Vagina (tissue), 2 donors: ENCODE measurements around the gene STAT5B. TPM values are rescaled to one million over a fixed set of nuclear protein-coding genes. Genes with fewer than 3 reads are reported as not detected.

ENCODE experiments used
- DNase-seq, 2 donors: peaks; one replicate each; pipeline ENCODE4 v3.0.0-alpha.2; 2017; ENCODE audit errors: extremely low spot score in 2 of 2
- H3K27ac ChIP-seq: fragments of 200-600 bp; sonication (generic); one replicate; pipeline ENCODE4 v1.5.1; 2019
- H3K27me3 ChIP-seq: fragments of 200-600 bp; sonication (generic); one replicate; pipeline ENCODE4 v1.5.1; 2019
- H3K36me3 ChIP-seq, 2 donors: fragments of 200-600 bp; sonication (generic); one replicate each; pipeline ENCODE4 v1.5.1; 2017 to 2019
- H3K4me1 ChIP-seq: fragments of 200-600 bp; sonication (generic); one replicate; pipeline ENCODE4 v1.5.1; 2019
- H3K4me3 ChIP-seq, 2 donors: fragments of 200-600 bp; sonication (generic); 1 replicate in 1 of 2; 2 replicates in 1 of 2; pipeline ENCODE4 v1.5.1; 2016 to 2019
- H3K9me3 ChIP-seq: fragments of 200-600 bp; sonication (generic); one replicate; pipeline ENCODE4 v1.5.1; 2019
- POLR2A ChIP-seq, 2 donors: fragments of 450-650 bp; IDR thresholded peaks; one replicate each; pipeline ENCODE4 v1.6.1; 2017; ENCODE audit warnings: antibody characterized with exemption in 2 of 2, mild to moderate bottlenecking in 2 of 2, moderate library complexity in 2 of 2
- POLR2AphosphoS5 ChIP-seq, 2 donors: sonication (generic); formaldehyde crosslinking; IDR thresholded peaks; one replicate each; pipeline ENCODE4 v1.9.0; 2017; ENCODE audit warnings: antibody characterized with exemption in 2 of 2, mild to moderate bottlenecking in 2 of 2, low read depth in 1 of 2; ENCODE audit not compliant: insufficient read depth in 1 of 2
- intact Hi-C: fragments of 100-400 bp; cut with DNase I; formaldehyde crosslinking; loops from one replicate; pipeline ENCODE4 v1.15.1; 2023
- total RNA-seq: library from RNA; depleted of rRNA; stranded (reverse); fragments of >200 nt; gene quantifications from one replicate; pipeline ENCODE4 v1.2.3, GENCODE V29; 2016
- TF ChIP-seq, protein P1 (sequence below), 3 experiments: fragments of 450-650 bp in 2 of 3; fragments of 200-600 bp in 1 of 3; sonication (generic) in 1 of 3; IDR thresholded peaks; one replicate each; pipeline ENCODE4 v1.5.1; 2017 to 2019; ENCODE audit warnings: antibody characterized with exemption in 3 of 3, mild to moderate bottlenecking in 2 of 3, moderate library complexity in 2 of 3

Gene STAT5B
- total RNA-seq, 1 donor from 2014 or later, result 74.6 TPM

DNA sequence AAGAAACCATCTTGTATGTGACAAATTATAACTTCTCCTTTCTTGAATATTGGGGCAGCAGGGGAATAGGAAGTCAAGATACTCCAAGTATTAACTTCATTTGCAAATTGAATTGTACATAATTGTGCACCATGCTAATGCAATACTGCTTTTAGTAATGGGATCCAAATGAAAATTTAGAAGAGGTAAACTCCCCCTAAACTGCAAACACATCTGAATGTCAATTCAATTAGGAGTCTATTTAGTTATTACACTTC lies 4.5 kb downstream of the STAT5B start:
- Histone ChIP-seq H3K27ac (peak overlapping the region; percentile 17), H3K4me3 (no peak overlapping the region), H3K27me3 (no peaks in the 10 kb centered on the region), H3K36me3 (no peaks in the 10 kb centered on the region), H3K4me1 (peaks cover 62% of the 10 kb centered on the region), H3K9me3 (no peaks in the 10 kb centered on the region)
- intact Hi-C loops, result no loop called here
- TF ChIP-seq POLR2A (IDR thresholded peaks at IDR 0.05) (no peak), POLR2AphosphoS5 (IDR thresholded peaks at IDR 0.05; ENCODE audit: insufficient read depth in 1 of 2, low read depth in 1 of 2) (no peak)
- TF ChIP-seq, protein P1, sequence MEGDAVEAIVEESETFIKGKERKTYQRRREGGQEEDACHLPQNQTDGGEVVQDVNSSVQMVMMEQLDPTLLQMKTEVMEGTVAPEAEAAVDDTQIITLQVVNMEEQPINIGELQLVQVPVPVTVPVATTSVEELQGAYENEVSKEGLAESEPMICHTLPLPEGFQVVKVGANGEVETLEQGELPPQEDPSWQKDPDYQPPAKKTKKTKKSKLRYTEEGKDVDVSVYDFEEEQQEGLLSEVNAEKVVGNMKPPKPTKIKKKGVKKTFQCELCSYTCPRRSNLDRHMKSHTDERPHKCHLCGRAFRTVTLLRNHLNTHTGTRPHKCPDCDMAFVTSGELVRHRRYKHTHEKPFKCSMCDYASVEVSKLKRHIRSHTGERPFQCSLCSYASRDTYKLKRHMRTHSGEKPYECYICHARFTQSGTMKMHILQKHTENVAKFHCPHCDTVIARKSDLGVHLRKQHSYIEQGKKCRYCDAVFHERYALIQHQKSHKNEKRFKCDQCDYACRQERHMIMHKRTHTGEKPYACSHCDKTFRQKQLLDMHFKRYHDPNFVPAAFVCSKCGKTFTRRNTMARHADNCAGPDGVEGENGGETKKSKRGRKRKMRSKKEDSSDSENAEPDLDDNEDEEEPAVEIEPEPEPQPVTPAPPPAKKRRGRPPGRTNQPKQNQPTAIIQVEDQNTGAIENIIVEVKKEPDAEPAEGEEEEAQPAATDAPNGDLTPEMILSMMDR (IDR thresholded peaks at IDR 0.05), result no peak
- no peak for DNase-seq

DNA sequence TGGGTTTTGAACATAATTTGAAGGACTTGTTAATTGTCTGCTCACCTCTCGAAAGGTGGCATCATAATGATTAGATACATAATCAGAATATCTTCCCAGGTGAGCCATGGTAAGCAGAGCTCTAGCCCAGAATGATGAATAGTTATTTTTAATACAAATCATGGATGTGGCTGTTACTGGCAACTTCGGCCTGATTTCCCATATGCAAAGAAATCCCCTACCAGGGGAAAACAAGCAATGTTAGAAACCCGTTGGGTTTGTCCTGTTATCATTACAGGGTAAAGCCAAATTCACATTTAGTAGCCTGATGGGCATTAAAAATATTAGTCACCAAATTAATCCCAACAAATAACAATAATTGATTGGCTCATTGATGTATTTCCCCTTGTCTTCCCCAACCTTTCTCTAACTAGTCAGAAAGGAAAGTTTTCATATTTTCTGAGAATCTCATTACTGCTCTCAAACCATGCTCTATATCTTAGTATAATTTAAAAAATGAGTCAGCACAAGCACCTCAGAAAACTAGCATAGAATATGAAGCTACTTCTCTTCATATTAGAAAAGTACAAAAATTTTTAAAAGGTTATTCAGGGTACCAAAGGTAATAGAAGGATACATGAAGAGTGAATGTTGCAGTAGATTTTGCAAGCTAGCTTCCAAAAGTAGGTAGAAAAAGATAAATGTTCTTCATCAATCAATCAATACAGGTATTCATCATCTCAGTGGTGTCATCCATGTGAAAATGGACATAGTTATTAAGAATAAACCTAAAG lies 5.0 kb downstream of the STAT5B start:
- H3K4me1 ChIP-seq, result peaks cover 64% of the 10 kb centered on the region
- TF ChIP-seq, protein P1 (IDR thresholded peaks at IDR 0.05), result no peak
- TF ChIP-seq POLR2A (IDR thresholded peaks at IDR 0.05) (no peak), POLR2AphosphoS5 (IDR thresholded peaks at IDR 0.05; ENCODE audit: insufficient read depth in 1 of 2, low read depth in 1 of 2) (no peak)
- no peaks in the 10 kb centered on the region for H3K36me3 ChIP-seq
- DNase-seq, result no peak
- no peaks in the 10 kb centered on the region for H3K9me3 ChIP-seq
- H3K27me3 ChIP-seq, result no peaks in the 10 kb centered on the region
- H3K4me3 ChIP-seq, result no peak overlapping the region
- peak overlapping the region; percentile 34 for H3K27ac ChIP-seq
- intact Hi-C loops, result no loop called here

DNA sequence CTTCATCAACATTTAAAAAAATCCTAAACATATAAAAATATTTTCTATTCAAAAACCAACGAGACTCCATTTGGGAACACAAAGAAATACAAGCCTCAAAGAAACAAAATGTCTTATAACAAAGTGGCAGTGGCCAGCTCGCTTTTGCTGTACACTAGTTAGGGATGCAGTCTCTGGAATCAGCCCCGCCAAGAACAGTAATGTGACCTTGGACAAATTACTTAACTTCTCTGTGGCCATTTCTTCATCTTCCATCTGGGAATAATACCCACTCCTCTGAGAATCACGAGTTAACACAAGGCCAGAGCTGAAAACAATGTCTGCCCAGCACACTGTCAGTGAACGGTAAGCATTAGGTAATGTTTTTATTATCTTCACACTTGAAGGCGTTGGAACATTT lies 5.6 kb downstream of the STAT5B start:
- DNase-seq, result no peak
- intact Hi-C loops, result no loop called here
- Histone ChIP-seq H3K27me3 (no peaks in the 10 kb centered on the region), H3K9me3 (no peaks in the 10 kb centered on the region), H3K27ac (peak overlapping the region; percentile 34), H3K36me3 (no peaks in the 10 kb centered on the region), H3K4me3 (no peak overlapping the region), H3K4me1 (peaks cover 65% of the 10 kb centered on the region)
- no peak for TF ChIP-seq POLR2A (IDR thresholded peaks at IDR 0.05)
- TF ChIP-seq, protein P1 (IDR thresholded peaks at IDR 0.05), result no peak
- no peak for TF ChIP-seq POLR2AphosphoS5 (IDR thresholded peaks at IDR 0.05; ENCODE audit: insufficient read depth in 1 of 2, low read depth in 1 of 2)

DNA sequence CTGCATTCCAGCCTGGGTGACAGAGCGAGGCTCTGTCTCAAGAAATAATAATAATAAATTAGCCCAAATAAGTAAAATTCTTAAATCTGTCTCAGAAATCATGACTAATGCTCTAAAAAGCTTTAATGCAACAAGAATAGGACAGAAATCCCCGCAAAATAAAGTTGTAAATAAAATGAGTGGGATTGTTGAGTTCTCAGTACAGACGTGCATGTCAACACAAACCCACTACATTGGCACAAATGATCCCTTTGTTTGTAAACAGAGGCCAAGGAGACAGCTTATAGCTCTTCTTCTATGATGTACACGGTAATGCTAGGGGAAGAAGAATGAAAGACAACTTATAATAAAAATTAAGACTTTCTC lies 6.0 kb downstream of the STAT5B start:
- Histone ChIP-seq H3K4me3 (no peak overlapping the region), H3K36me3 (no peaks in the 10 kb centered on the region), H3K27me3 (no peaks in the 10 kb centered on the region), H3K9me3 (no peaks in the 10 kb centered on the region), H3K27ac (peak overlapping the region; percentile 34), H3K4me1 (peaks cover 60% of the 10 kb centered on the region)
- intact Hi-C loops, result no loop called here
- TF ChIP-seq, protein P1 (IDR thresholded peaks at IDR 0.05), result no peak
- TF ChIP-seq POLR2AphosphoS5 (IDR thresholded peaks at IDR 0.05; ENCODE audit: insufficient read depth in 1 of 2, low read depth in 1 of 2), result no peak
- TF ChIP-seq POLR2A (IDR thresholded peaks at IDR 0.05), result no peak
- DNase-seq, result no peak

DNA sequence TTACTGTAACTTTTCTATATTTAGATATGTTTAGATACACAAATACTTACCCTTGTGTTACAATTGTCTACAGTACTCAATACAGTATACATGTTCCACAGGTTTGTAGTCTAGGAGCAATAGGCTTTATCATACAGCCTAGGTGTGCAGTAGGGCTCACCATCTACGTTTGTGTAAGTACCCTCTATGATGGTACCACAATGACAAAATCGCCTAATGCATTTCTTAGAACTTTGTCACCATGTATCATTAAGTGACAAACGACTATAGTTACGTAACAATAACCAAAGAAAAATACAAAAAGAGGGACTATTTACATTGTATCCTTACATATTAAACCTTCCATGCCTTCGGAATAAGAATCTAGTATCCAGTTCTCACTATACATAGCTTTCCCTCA lies 8.0 kb downstream of the STAT5B start:
- no peaks in the 10 kb centered on the region for H3K9me3 ChIP-seq
- intact Hi-C loops, result no loop called here
- no peaks in the 10 kb centered on the region for H3K36me3 ChIP-seq
- TF ChIP-seq, protein P1 (IDR thresholded peaks at IDR 0.05), result no peak
- no peak for TF ChIP-seq POLR2AphosphoS5 (IDR thresholded peaks at IDR 0.05; ENCODE audit: insufficient read depth in 1 of 2, low read depth in 1 of 2)
- TF ChIP-seq POLR2A (IDR thresholded peaks at IDR 0.05), result no peak
- no peak for DNase-seq
- peaks cover 41% of the 10 kb centered on the region for H3K4me1 ChIP-seq
- no peak overlapping the region for H3K4me3 ChIP-seq
- no peak overlapping the region for H3K27ac ChIP-seq
- H3K27me3 ChIP-seq, result no peaks in the 10 kb centered on the region
